ENCODE data around the gene ABCD1. TPM values are rescaled to one million over a fixed set of nuclear protein-coding genes. Genes with fewer than 3 reads are reported as not detected.

The ABCD1 gene
- total RNA-seq, 1 donor from 2014 or later, result 11.0 TPM

- intact Hi-C loops (cut with DNase I), result loop anchor here (2.0 kb wide), 1 partner anchor 185 kb away; no protein-coding TSS in a partner anchor
Observed at GRCh38 chrX:153763989-153764755, 39.5 kb downstream of the ABCD1 start, which contains the start of gene PLXNB3. TSS of gene PLXNB3 (plus strand) at chrX:153764249. CDS start at chrX:153765536, 1,287 bp downstream.

DNA sequence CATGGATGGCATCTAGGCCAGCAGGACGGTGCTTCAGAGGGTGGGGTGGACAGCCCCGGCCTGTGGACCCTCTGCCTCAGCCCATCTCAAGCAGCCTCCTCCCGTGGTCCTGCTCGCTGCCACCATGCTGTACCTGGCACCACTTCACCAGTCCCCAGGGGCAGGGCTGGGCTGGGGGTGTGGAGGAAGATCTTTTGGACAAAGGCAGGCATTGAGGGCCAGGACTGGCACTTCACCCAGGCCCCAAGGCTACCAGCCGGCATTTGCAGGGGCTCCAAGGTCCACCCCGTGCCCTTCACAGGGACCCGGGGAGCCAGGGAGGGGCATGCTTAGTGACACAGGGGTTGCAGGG lies 40.1 kb downstream of the ABCD1 start:
- TF ChIP-seq CTCF (IDR thresholded peaks at IDR 0.05), result no peak
- no peak for TF ChIP-seq POLR2A (IDR thresholded peaks at IDR 0.05)
- TF ChIP-seq POLR2AphosphoS5 (IDR thresholded peaks at IDR 0.05; ENCODE audit: insufficient read depth in 1 of 2, low read depth in 1 of 2), result no peak
- Histone ChIP-seq H3K36me3 (no peaks in the 10 kb centered on the region), H3K9me3 (no peaks in the 10 kb centered on the region), H3K4me3 (peak overlapping the region; percentile 18 to 28), H3K4me1 (peaks cover 30% of the 10 kb centered on the region), H3K27ac (peak overlapping the region; percentile 38), H3K27me3 (no peaks in the 10 kb centered on the region)
- no peak for DNase-seq (ENCODE audit: extremely low spot score in 2 of 2)
- intact Hi-C loops (cut with DNase I), result no loop called here

More at GRCh38 chrX:153763989-153764755, 39.5 kb downstream of the ABCD1 start, which contains the start of gene PLXNB3:
- peak within 1 kb of the TSS; percentile 38 for H3K27ac ChIP-seq
- DNase-seq (ENCODE audit: extremely low spot score in 2 of 2), result no peak
- TF ChIP-seq CTCF (IDR thresholded peaks at IDR 0.05) (peak; percentile 67 to 75 (median 70)), POLR2A (IDR thresholded peaks at IDR 0.05) (no peak), POLR2AphosphoS5 (IDR thresholded peaks at IDR 0.05; ENCODE audit: insufficient read depth in 1 of 2, low read depth in 1 of 2) (peak in 1 of 2 donors; percentile 46)
- H3K9me3 ChIP-seq, result no peaks in the 10 kb centered on the region
- peaks cover 30% of the 10 kb centered on the region for H3K4me1 ChIP-seq
- no peaks in the 10 kb centered on the region for H3K36me3 ChIP-seq
- no peaks in the 10 kb centered on the region for H3K27me3 ChIP-seq
- H3K4me3 ChIP-seq, result peak within 1 kb of the TSS; percentile 18 to 28

GRCh38 chrX:153765138-153766079 lies 40.8 kb downstream of the ABCD1 start:
- peak overlapping the region; percentile 38 for H3K27ac ChIP-seq
- no peaks in the 10 kb centered on the region for H3K9me3 ChIP-seq
- TF ChIP-seq CTCF (IDR thresholded peaks at IDR 0.05), result no peak
- DNase-seq (ENCODE audit: extremely low spot score in 2 of 2), result no peak
- no peaks in the 10 kb centered on the region for H3K36me3 ChIP-seq
- intact Hi-C loops (cut with DNase I), result no loop called here
- peaks cover 30% of the 10 kb centered on the region for H3K4me1 ChIP-seq
- H3K27me3 ChIP-seq, result no peaks in the 10 kb centered on the region
- peak overlapping the region; percentile 21 to 28 for H3K4me3 ChIP-seq

DNA sequence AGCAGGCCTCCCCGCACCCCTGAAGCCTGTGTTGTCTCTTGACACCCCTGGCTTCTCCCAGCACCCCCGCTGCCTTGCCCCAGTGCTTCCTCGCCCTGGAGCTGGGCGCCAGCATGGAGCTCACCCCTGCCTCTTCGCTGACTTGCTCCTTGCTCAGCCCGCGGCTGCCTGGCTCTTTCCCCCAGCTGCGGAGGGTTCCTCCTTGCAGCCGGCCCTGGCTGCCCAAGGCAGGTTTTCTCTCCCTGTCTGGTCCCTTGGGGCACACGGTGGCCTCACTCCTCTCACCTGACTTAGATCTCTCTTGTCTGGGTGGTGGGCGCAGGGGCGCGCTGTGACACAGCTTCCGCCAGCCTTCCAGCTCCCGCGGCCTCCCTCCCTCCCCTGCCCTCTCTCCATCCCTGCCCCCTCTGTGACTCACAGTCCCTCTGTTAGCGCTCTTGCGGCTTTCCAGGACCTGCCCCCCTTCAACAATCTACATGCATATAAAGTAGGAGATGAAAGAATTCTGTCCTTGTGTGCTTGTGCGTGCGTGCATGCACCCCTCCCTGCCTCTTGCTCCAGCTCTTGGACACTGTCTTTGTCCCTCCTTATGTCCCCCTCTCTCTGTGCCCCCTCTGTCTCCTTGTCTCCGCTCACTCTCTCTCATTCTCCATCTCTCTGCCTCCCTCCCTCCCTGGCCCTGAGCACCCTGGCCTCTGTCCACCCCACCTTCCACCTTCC lies 41.6 kb downstream of the ABCD1 start:
- H3K36me3 ChIP-seq, result no peaks in the 10 kb centered on the region
- no peaks in the 10 kb centered on the region for H3K27me3 ChIP-seq
- intact Hi-C loops (cut with DNase I), result no loop called here
- peak overlapping the region; percentile 38 for H3K27ac ChIP-seq
- H3K4me1 ChIP-seq, result peaks cover 30% of the 10 kb centered on the region
- H3K9me3 ChIP-seq, result no peaks in the 10 kb centered on the region
- TF ChIP-seq POLR2AphosphoS5 (IDR thresholded peaks at IDR 0.05; ENCODE audit: insufficient read depth in 1 of 2, low read depth in 1 of 2), result peak in 1 of 2 donors; percentile 33
- no peak for TF ChIP-seq CTCF (IDR thresholded peaks at IDR 0.05)
- no peak for TF ChIP-seq POLR2A (IDR thresholded peaks at IDR 0.05)
- H3K4me3 ChIP-seq, result peak overlapping the region; percentile 21 to 28
- no peak for DNase-seq (ENCODE audit: extremely low spot score in 2 of 2)
